Activated CD8-positive, alpha-beta memory T cell treated with anti-CD3 and anti-CD28 coated beads for 24 hours (primary cell): ENCODE data around the gene HGFAC.

Experiments used
- DNase-seq: peaks from one replicate; pipeline ENCODE4 v3.0.0-alpha.2; 2020

HGFAC gene

DNA sequence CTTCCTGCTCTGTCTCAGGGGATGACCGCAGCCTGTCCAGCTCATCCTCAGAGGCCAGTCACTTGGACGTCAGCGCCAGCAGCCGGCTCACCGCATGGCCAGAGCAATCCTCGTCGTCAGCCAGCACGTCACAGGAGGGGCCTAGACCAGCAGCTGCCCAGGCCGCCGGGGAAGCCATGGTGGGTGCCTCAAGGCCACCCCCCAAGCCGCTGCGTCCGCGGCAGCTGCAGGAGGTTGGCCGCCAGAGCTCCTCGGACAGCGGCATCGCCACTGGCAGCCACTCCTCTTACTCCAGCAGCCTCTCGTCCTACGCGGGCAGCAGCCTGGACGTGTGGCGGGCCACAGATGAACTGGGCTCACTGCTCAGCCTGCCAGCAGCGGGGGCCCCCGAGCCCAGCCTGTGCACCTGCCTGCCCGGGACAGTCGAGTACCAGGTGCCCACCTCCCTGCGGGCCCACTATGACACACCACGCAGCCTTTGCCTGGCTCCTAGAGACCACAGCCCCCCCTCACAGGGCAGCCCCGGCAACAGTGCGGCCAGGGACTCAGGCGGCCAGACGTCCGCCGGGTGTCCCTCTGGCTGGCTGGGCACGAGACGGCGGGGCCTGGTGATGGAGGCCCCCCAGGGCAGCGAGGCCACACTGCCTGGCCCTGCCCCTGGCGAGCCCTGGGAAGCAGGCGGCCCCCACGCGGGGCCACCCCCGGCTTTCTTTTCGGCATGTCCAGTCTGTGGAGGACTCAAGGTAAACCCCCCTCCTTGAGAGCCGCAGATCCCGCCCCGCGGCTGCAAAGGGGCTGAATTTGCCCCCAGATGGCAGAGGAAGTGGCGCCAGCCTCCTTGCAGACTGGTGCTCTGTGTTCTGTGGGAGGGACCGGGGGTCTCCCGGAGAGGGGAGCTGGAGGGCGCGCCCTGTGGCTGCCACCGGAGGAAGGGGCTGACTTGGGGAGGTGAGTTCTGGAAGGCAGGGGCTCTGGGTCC lies 51.3 kb downstream of the HGFAC start:
- no peak for DNase-seq

DNA sequence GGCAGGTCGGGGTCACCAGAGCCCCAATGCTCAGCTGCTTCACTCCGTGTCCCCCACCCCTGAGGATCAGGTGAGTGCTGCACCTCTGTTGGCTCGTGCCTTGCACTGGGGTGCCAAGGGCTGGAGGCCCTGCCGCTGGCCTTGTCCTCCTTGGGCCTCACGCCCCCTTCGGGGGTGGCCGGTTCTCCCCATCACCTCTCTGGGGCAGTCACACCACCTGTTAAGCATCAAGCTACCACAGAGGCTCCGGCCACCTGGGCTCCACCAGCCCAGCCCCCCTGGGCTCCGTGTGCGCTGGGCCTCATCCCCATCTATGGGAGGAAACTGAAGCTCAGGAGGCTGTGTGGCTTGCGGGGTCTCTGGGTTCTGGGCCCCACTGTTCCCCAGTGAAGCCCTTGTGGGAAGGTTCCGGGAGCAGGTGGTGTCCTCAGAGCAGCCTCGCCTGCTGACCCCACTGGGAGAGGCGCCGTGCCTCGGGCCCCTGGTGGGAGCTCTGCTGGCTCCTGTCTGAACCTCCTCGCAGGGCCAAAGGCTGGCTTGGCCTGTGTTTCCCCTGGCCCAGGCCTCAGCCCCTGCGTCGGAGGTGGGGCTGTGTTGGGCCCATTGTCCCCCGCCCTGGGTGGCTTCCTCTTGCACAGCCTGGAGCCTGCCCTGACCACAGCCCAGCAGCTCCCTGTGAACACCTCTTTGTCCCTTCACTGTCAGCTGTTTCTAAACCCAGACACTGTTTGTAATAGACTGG lies 52.1 kb downstream of the HGFAC start:
- no peak for DNase-seq

DNA sequence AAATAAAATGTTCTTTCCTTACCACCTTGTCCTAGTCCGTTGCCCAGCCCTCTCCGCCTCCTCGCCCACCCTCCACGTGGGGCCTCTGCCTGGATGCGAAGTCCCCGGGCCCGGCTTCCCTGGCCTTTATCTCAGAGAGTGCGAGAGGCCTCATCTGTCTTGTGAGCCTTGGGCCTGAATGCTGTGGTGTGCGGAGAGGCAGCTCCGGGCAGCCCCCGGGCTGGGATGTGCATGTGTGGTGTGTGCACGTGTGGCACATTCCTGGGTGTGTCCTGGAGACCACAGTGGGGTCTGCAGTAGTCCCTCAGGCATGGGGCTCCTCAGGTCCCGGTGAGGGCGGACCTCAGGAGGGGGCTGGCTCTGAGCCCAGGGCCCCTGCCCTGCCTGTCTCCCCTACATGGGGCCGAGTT lies 52.7 kb downstream of the HGFAC start:
- no peak for DNase-seq

DNA sequence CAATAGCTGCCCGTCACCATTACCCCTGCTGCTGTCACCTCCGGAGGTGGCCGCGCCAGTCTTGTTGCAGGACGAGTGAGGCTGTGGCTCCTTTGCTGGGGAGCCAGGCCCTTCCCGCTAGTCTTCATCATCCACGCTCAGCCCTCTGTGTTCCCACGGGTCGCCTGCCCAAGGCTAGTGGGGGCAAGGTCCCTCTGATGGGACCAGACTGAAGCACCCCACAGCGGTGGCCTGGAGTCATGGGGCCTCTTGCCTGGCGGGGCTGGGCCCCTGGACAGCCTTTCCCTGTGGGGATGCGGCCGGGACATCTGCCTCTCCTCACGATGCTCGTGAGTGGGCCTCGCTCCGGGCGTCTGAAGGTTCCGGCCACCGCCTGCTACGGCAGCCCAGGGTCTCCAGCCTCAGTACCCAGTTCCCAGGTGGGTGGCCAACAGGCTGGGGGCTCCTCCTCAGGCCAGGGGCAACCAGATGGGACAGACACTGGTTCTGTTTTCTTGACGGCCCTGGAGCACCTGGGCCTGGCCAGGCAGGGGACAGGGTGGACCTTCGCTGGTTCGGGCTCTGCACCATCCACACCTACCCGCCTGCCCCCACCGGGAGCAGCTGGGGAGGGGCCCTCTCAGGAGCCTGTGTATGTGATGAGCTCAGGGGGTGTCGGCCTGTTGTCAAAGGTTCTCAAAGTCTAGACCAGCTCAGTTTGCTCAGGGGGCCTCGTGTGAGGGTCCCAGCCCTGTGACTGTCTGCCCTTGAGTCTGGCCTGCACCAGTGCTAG lies 53.6 kb downstream of the HGFAC start:
- DNase-seq = no peak

DNA sequence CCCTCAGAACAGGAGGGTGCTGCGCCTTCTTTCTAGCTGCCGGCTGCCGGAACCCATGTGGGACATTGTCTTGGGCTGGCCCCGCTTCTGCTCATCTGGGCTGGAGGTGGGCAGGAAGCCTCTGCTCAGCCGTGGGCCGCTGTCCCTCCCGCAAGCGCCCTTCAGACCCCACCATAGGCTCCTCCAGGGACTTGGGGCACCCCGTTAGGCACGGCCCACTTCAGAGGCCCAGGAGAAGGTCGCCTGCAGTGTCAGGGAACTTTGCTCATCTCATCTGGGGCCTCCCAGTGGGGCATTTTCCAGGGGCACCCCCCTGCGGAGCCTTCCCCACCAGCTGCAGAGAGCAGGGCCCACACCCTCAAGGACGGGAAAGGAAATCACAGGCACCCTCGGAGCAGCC lies 54.3 kb downstream of the HGFAC start:
- no peak for DNase-seq

DNA sequence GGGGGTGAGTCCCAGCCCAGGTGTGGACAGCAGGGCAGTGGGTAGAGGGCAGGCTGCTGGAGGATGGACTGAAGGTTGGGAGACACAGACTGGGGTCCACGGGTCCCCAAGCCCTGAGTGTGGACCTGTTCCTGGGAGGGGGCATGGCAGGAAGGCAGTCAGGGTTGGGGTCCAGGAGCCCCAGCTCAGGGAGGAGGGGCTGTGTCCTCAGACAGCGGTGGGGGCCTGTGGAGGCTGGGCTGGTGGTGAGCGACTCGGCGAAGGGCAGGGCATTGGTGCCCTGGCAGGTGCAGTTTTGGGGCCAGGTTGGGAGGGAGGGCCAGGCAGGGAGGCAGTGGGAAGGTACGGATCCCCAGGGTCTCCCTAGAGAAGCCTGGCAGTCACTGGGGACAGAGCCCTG lies 55.3 kb downstream of the HGFAC start:
- no peak for DNase-seq

DNA sequence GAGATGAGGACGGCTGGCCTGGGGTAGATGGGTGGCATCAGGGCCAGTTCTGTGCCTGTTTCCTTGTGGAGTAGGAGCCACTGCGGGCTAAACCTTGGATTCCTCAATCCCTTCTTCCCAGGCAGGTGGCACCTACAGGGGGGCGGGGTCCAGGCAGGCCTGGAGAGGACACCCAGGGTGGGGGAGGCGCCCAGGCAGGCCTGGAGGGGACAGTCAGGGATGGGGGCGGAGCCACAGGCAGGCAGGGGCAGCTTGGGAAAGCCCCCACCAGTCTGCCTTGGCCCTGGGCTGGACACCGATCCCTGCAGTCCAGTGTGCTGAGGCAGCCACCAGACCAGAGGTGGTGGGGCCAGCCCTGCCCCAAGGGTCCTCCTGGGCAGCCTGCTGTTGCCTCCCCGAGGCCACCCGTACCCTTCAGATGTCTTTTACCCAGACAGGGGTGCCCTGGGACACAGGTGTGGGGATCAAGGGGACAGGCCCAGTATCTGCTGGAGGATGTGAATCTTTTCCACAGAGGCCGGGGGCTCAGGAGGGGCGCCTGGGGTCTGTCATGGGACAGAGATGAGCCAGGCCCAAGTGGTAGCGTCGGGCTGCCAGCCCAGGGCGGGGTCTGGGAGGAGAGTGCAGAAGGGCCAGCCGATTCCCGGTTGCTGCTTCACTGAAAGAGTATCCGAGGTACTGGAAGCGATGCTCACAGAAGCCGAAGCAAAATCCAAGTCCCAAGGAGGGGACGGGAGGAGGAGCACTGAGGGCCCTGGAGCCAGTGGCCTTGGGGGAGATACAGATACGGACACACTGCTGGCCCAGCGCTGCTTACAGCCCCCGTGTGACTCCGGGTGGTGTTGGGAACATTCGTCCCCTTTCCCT lies 56.0 kb downstream of the HGFAC start:
- DNase-seq = no peak

DNA sequence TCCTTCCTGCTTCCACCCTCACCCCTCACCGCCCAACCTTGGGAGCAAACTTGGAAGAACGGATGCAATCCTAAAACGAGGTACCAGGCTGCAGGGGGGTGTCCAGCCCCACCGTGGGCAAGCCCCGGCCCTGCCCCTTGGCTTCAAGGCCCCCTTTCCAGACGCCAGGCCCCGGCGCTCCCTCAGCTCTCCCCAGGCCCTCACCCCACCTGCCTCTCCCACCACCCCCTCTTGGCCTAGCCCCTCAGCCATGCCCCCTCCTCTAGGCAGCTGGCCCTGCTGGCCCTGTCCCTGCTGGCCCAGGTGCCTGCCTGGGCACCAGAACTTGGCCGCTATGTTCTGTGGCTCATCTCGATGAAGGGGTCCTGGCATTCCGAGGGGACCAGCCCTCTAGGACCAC lies 56.6 kb downstream of the HGFAC start:
- no peak for DNase-seq
